Activated CD4-positive, alpha-beta T cell treated with anti-CD3 and anti-CD28 coated beads for 36 hours (primary cell): ENCODE results near the gene GP9. TPM values are rescaled to one million over a fixed set of nuclear protein-coding genes. Genes with fewer than 3 reads are reported as not detected.

ENCODE experiments used
- ATAC-seq: fragments of 200-7000 bp; cut with Tn5 transposase; one replicate; pipeline ENCODE4 v1.10.0; 2021; ENCODE audit warnings: mild to moderate bottlenecking, moderate library complexity
- CTCF ChIA-PET: fragments of 350-600 bp; sonication (Branson Sonifier 250); formaldehyde crosslinking; loops from one replicate; lab custom pipeline; 2021; ENCODE audit warnings: antibody characterized with exemption; lab: Charles Lee
- POLR2A ChIA-PET: fragments of 350-600 bp; sonication (Branson Sonifier 250); formaldehyde crosslinking; loops from one replicate; lab custom pipeline; 2021; ENCODE audit warnings: antibody characterized with exemption, inconsistent platforms; lab: Charles Lee
- DNase-seq: peaks from one replicate; pipeline ENCODE4 v3.0.0-alpha.2; 2020
- H3K27ac Mint-ChIP-seq: one replicate; pipeline ENCODE4 v1.8.0; 2021; ENCODE audit warnings: mixed read lengths
- H3K27me3 Mint-ChIP-seq: one replicate; pipeline ENCODE4 v1.8.0; 2021; ENCODE audit warnings: mixed read lengths
- H3K36me3 Mint-ChIP-seq: one replicate; pipeline ENCODE4 v1.8.0; 2021; ENCODE audit warnings: low read depth, mixed read lengths
- H3K4me1 Mint-ChIP-seq: one replicate; pipeline ENCODE4 v1.8.0; 2021; ENCODE audit warnings: mixed read lengths
- H3K4me3 Mint-ChIP-seq: one replicate; pipeline ENCODE4 v1.8.0; 2021; ENCODE audit warnings: mild to moderate bottlenecking, moderate library complexity, mixed read lengths
- H3K9me3 Mint-ChIP-seq: one replicate; pipeline ENCODE4 v1.8.0; 2021; ENCODE audit warnings: low read depth, mixed read lengths
- intact Hi-C, 2 experiments: fragments of 100-400 bp; cut with DNase I in 1 of 2; cut with micrococcal nuclease in 1 of 2; formaldehyde crosslinking; loops; one replicate each; pipeline versions ENCODE4 v1.14.2 to v1.15.1; 2022 to 2024; cut with DNase I, micrococcal nuclease
- total RNA-seq, 2 experiments: library from RNA; stranded (reverse); gene quantifications; one replicate each; pipeline ENCODE4 v1.2.3, GENCODE V29; 2021

Gene GP9
- total RNA-seq, 2 experiments from 2014 or later: not detected

DNA sequence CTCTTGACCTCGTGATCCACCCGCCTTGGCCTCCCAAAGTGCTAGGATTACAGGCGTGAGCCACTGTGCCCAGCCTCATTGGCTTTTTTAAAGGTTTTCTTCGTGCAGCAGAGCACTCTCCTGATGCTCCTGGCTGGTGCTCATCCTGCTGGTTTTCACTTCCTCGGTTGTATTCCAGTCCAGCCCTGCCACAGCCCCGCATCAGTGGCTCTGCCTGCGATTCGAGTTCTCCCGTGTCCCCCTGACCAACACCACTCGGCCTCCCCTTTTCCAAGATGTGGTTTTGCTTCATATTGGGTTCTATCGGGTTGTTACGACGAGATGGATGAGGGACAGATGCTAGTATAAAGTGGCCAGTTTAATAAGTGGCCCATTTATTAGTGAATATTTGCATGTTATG, 31.7 kb upstream of the GP9 start:
- Mint-ChIP-seq H3K4me1 (peaks cover 12% of the 10 kb centered on the region), H3K36me3 (no peaks in the 10 kb centered on the region), H3K27ac (no peak overlapping the region), H3K27me3 (no peaks in the 10 kb centered on the region), H3K9me3 (no peaks in the 10 kb centered on the region), H3K4me3 (no peak overlapping the region)
- no peak for DNase-seq
- ATAC-seq: no peak
- CTCF ChIA-PET: interaction anchor here (0.6 to 2.3 kb wide), 4 partner anchors 13 to 1721 kb away, joined by 3 to 13 read pairs (median 6); no protein-coding TSS in a partner anchor
- intact Hi-C loops: no loop called here
- POLR2A ChIA-PET: no interaction called here

DNA sequence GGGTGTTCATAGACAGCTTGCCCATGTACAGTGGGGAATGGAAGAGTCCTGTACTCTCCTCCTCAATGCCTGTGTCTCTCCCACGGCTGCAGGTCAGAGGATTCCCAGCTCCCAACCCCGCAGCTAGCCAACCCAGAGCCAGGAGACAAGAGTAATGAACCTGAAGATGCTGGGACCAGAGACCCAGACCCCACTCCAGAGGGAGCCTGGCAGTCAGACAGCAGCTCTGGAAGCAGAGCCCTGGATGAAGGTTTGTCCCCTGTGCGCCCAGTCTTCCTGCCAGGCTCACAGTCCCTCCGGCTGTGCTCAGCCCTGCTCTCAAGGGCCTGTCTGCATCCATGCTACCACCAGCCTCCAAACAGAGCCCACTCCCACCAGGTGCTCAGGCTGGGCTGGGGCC, 30.0 kb upstream of the GP9 start:
- no peaks in the 10 kb centered on the region for H3K9me3 Mint-ChIP-seq
- intact Hi-C loops: no loop called here
- no peak overlapping the region for H3K4me3 Mint-ChIP-seq
- H3K27ac Mint-ChIP-seq: no peak overlapping the region
- H3K4me1 Mint-ChIP-seq: peaks cover 18% of the 10 kb centered on the region
- H3K36me3 Mint-ChIP-seq: no peaks in the 10 kb centered on the region
- POLR2A ChIA-PET: interaction anchor here (0.5 to 0.8 kb wide), 3 partner anchors 14 to 878 kb away, joined by 3 to 4 read pairs (median 3); no protein-coding TSS in a partner anchor
- CTCF ChIA-PET: interaction anchor here (0.5 to 2.6 kb wide), 6 partner anchors 14 to 60 kb away, joined by 3 to 13 read pairs (median 9); no protein-coding TSS in a partner anchor
- ATAC-seq (no peak), DNase-seq (no peak)
- H3K27me3 Mint-ChIP-seq: no peaks in the 10 kb centered on the region

DNA sequence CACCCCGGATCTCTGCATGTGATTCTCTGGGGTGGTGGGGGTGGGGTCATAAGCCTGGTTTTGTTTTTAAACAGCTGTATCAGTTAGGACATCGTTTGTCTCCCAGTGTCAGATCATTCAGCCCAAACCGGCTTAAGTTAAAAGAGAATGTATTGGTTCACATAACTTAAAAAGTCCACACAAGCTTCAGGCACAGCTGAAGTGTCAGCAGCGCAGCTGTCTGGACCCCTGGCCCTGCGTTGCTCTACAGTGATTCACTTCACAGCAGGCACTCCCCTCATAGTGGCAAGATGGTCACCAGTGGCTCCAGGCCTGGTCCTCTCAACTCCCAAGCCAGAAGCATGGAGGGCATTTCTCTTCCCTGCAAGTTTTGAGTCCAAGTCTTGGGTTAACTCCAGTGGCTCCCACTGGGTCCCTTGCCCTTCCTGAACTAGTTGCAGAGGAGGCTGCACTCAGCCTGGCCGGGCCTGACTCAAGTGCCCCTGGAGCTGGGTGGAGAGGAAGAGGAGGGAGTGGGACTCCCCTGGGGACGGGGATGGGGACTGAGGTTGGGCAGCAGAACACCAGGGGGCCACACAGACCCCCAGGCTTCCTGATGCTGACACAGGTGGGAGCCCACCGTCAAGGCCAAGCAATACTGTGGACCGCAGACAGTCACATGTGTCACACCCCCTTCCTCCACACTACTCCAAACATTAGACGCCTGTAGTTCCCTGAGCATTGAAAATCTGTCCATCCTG, 28.9 kb upstream of the GP9 start:
- no peaks in the 10 kb centered on the region for H3K27me3 Mint-ChIP-seq
- ATAC-seq (no peak), DNase-seq (no peak)
- no peak overlapping the region for H3K4me3 Mint-ChIP-seq
- H3K36me3 Mint-ChIP-seq: no peaks in the 10 kb centered on the region
- H3K4me1 Mint-ChIP-seq: peaks cover 14% of the 10 kb centered on the region
- ChIA-PET POLR2A (no interaction called here), CTCF (interaction anchor here (2.6 kb wide), 1 partner anchor 20 kb away, joined by 9 read pairs; no protein-coding TSS in a partner anchor)
- H3K9me3 Mint-ChIP-seq: no peaks in the 10 kb centered on the region
- no peak overlapping the region for H3K27ac Mint-ChIP-seq
- intact Hi-C loops: no loop called here

DNA sequence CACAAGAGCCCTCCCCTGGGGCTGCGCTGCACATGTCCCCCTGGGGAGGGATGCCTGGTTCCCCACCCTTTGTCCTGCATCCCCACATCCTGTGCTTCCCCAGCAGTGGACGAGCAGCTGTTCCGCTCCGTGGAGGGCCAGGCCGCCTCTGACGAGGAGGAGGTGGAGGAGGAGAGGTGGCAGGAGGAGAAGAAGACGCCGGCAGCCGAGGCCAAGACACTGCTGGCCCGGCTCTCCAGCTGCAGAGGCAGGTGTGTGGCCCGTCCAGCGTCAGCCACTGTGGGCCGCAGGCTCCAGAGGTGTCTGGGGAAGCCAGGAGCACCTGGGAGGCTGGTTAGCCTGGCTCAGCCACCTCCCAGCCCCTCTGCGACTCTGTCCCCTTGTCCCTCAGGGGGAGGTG, 27.9 kb upstream of the GP9 start:
- ChIA-PET POLR2A (no interaction called here), CTCF (no interaction called here)
- Mint-ChIP-seq H3K36me3 (no peaks in the 10 kb centered on the region), H3K27me3 (no peaks in the 10 kb centered on the region), H3K4me3 (no peak overlapping the region), H3K27ac (no peak overlapping the region), H3K4me1 (peaks cover 10% of the 10 kb centered on the region), H3K9me3 (no peaks in the 10 kb centered on the region)
- no peak for ATAC-seq
- no peak for DNase-seq
- intact Hi-C loops: no loop called here

DNA sequence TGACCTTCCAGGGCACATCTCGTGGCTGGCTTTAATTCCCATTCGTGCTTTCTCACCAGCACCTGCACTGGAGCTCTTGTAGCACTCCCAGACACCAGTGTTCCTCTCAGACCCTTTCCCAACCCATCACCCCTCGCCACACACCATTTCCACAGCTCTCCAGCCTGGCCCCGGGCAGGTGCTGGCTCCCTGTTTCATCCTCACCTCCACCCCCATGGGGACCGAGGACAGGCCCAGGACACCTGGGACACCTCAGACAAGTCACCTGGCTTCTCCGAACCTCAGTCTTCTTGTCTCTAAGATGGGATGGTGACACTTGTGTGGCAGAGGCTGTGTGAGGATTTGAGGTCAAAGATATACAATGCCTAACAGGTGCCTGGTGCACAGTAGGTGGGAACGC, 27.4 kb upstream of the GP9 start:
- no peak overlapping the region for H3K4me3 Mint-ChIP-seq
- intact Hi-C loops: no loop called here
- H3K4me1 Mint-ChIP-seq: peaks cover 10% of the 10 kb centered on the region
- ATAC-seq (no peak), DNase-seq (no peak)
- CTCF ChIA-PET: no interaction called here
- no peaks in the 10 kb centered on the region for H3K9me3 Mint-ChIP-seq
- no peak overlapping the region for H3K27ac Mint-ChIP-seq
- POLR2A ChIA-PET: no interaction called here
- no peaks in the 10 kb centered on the region for H3K27me3 Mint-ChIP-seq
- no peaks in the 10 kb centered on the region for H3K36me3 Mint-ChIP-seq

DNA sequence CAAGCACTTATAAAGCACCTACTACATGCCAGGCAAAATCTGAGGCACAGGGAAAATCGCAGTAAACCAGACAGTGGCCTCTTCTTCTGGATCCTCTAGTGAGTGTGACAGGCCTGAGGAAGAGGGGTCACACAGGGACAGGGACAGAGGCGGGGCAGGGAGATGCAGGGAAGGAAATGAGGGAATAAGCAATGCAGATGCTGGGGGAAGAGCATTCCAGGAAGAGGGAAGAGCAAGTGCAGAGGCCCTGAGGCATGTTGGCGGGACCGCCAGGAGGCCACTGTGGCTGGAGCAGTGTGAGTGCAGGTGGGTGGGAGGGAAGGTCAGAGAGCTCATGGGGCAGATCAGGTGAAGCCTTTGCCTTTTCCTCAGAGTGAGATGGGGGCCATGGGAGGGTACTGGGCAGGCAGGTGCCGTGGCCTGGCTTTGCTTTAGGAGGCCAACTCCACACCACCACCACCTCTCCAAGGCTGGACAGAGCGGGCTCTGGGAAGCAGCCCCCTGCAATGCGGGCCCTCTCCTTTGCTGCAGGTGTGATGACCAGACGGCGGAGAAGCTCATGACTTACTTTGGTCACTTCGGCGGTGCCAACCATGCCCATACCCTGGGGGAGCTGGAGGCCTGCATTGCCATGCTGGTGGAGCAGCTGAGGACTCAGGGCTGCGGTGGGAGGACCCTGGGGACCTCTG, 26.8 kb upstream of the GP9 start:
- intact Hi-C loops: no loop called here
- H3K27me3 Mint-ChIP-seq: no peaks in the 10 kb centered on the region
- H3K36me3 Mint-ChIP-seq: no peaks in the 10 kb centered on the region
- DNase-seq (no peak), ATAC-seq (no peak)
- no peak overlapping the region for H3K27ac Mint-ChIP-seq
- ChIA-PET POLR2A (no interaction called here), CTCF (interaction anchor here (0.6 kb wide), 1 partner anchor 57 kb away, joined by 3 read pairs; no protein-coding TSS in a partner anchor)
- no peaks in the 10 kb centered on the region for H3K9me3 Mint-ChIP-seq
- H3K4me3 Mint-ChIP-seq: no peak overlapping the region
- H3K4me1 Mint-ChIP-seq: peaks cover 10% of the 10 kb centered on the region

DNA sequence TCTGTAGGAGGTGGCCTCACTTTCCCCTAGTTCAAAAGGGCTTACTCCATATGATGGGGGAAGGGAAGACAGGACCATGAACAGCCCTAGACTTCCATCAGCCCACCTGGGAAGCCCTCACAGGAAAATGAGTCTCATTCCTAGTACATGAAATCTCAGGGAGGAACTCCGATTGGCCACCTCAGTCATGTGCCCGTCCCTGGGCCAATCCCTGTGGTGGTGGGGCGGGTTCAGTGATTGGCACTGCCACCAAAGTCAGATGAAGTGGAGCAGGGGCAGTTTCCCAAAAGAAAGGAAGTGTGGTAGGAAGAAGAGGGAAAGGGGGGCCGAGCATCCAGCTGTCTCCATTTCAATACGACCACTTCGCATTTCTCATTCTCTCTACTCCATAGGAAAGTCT, 25.9 kb upstream of the GP9 start:
- Mint-ChIP-seq H3K36me3 (no peaks in the 10 kb centered on the region), H3K4me1 (peaks cover 10% of the 10 kb centered on the region), H3K27me3 (no peaks in the 10 kb centered on the region), H3K9me3 (no peaks in the 10 kb centered on the region), H3K4me3 (no peak overlapping the region), H3K27ac (no peak overlapping the region)
- ChIA-PET CTCF (interaction anchor here (0.6 kb wide), 1 partner anchor 58 kb away, joined by 3 read pairs; no protein-coding TSS in a partner anchor), POLR2A (no interaction called here)
- intact Hi-C loops: no loop called here
- ATAC-seq (peak; percentile 74), DNase-seq (peak; percentile 41)

DNA sequence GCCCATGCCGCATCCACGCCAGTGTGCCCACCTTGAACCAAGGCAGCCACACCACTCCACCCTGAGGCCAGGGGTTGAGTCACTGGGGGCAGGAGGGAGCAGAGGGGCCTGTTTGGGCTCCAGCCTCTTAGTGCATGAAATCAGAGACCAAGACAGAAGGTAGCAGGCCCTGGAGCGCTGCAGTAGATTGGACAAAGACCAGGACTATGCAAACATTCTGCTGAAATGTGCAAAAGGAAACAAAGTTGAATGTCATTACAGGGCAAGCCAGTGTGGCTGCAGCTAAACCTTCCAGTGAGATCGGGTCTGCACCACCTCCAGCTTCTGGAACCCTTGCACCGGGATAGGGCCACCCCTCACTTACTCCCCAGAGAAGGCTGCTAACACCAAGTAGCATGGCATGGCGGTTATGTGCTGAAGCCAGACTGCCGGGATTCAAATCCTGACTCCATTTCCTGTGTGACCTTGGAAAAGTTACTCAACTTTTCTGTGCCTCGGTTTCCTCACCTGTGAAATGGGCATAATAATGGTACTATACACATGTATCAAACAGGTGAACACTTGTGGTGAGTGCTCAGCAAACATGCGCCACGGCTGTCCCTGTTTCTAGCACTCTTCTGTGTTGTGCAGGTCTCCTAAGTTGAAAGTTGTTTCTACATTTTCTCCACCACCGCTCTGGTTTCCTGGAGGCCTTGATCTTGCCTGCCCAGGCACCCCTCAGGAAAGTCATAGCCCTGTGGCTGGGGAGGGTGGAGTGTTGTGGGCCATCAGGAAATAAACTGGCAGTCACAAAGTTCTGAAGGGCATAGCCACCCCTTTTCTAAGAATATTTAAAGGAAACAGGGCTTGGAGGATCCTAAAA, 25.0 kb upstream of the GP9 start:
- Mint-ChIP-seq H3K9me3 (no peaks in the 10 kb centered on the region), H3K27ac (no peak overlapping the region), H3K36me3 (no peaks in the 10 kb centered on the region), H3K4me3 (no peak overlapping the region), H3K4me1 (peaks cover 14% of the 10 kb centered on the region), H3K27me3 (peaks cover 3% of the 10 kb centered on the region)
- intact Hi-C loops: no loop called here
- CTCF ChIA-PET: interaction anchor here (0.6 to 2.8 kb wide), 3 partner anchors 9 to 62 kb away, joined by 3 to 13 read pairs (median 9); no protein-coding TSS in a partner anchor
- POLR2A ChIA-PET: no interaction called here
- no peak for ATAC-seq
- DNase-seq: no peak

DNA sequence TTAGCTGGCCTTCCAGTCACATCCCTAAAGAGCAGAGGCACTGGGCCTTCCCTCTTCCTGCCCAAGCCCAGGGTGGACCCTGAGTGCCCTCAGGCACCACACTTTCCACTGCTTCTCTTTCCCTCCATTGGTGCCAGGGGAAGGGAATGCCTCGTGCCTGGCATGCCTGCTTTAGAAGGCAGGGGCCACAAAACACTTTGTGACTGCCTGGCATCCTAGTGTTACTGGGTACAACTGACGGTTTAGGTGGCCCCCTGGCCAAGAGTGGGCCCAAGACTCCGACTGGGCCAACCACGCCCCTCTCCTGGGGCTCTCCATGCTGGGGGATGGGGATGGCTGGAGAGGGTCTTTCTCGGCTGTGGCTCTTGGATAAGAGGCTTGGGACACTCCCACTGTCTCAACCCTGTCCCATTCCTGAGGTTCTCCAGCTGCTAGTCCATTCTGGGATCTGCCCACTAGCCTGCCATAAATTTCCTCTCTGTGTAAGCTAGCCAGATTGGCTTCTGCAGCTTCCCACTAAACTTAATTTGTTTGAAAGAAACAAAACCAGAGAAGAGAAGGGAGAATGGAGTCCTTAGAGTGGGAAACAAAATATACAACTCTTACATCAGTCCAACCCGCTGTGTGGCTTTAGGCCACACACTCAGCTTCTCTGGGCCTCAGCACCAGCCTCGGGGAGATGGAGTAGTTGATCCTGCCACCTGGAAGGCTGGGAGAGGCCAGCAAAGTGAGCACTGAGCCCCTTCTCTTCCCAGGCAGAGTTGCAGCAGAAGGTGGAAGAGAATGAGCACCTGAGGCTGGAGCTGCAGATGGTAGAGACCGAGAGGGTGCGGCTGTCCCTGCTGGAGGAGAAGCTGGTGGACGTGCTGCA, 24.1 kb upstream of the GP9 start:
- no peak for DNase-seq
- Mint-ChIP-seq H3K27ac (no peak overlapping the region), H3K36me3 (no peaks in the 10 kb centered on the region), H3K4me1 (peaks cover 14% of the 10 kb centered on the region), H3K27me3 (peaks cover 3% of the 10 kb centered on the region), H3K9me3 (no peaks in the 10 kb centered on the region), H3K4me3 (no peak overlapping the region)
- ChIA-PET POLR2A (no interaction called here), CTCF (interaction anchor here (0.6 to 2.8 kb wide), 9 partner anchors 10 to 826 kb away, joined by 3 to 13 read pairs (median 4); no protein-coding TSS in a partner anchor)
- intact Hi-C loops: no loop called here
- no peak for ATAC-seq

DNA sequence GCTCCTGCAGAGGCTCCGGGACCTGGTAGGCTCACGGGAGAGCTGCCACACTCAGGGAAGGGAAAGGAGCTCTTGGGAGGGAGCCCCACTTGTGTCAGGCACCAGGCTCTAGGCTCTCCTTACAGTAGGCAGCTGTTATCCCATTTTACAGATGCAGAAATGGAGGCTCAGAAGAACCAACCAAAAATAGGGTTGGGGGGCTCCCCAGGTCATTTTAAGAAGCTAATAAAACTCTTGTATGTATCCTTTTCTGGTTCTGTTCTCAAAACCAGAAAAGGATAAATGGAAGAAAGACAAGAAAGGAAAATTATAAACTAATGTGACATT, 23.5 kb upstream of the GP9 start:
- intact Hi-C loops: no loop called here
- H3K36me3 Mint-ChIP-seq: no peaks in the 10 kb centered on the region
- H3K4me3 Mint-ChIP-seq: no peak overlapping the region
- DNase-seq (no peak), ATAC-seq (no peak)
- H3K27ac Mint-ChIP-seq: no peak overlapping the region
- H3K27me3 Mint-ChIP-seq: peaks cover 3% of the 10 kb centered on the region
- H3K9me3 Mint-ChIP-seq: no peaks in the 10 kb centered on the region
- POLR2A ChIA-PET: interaction anchor here (0.6 kb wide), 1 partner anchor 194 kb away, joined by 12 read pairs; no protein-coding TSS in a partner anchor
- peaks cover 14% of the 10 kb centered on the region for H3K4me1 Mint-ChIP-seq
- CTCF ChIA-PET: interaction anchor here (0.6 to 2.8 kb wide), 8 partner anchors 9 to 827 kb away, joined by 3 to 13 read pairs (median 5); no protein-coding TSS in a partner anchor
